ENCODE data around the gene IL32. TPM values are rescaled to one million over a fixed set of nuclear protein-coding genes. Genes with fewer than 3 reads are reported as not detected.

Gene IL32
- total and polyA plus RNA-seq, 2 donors (not counting 1 experiment from before 2014, with no cell fraction given): 2.0 to 2.3 TPM

DNA sequence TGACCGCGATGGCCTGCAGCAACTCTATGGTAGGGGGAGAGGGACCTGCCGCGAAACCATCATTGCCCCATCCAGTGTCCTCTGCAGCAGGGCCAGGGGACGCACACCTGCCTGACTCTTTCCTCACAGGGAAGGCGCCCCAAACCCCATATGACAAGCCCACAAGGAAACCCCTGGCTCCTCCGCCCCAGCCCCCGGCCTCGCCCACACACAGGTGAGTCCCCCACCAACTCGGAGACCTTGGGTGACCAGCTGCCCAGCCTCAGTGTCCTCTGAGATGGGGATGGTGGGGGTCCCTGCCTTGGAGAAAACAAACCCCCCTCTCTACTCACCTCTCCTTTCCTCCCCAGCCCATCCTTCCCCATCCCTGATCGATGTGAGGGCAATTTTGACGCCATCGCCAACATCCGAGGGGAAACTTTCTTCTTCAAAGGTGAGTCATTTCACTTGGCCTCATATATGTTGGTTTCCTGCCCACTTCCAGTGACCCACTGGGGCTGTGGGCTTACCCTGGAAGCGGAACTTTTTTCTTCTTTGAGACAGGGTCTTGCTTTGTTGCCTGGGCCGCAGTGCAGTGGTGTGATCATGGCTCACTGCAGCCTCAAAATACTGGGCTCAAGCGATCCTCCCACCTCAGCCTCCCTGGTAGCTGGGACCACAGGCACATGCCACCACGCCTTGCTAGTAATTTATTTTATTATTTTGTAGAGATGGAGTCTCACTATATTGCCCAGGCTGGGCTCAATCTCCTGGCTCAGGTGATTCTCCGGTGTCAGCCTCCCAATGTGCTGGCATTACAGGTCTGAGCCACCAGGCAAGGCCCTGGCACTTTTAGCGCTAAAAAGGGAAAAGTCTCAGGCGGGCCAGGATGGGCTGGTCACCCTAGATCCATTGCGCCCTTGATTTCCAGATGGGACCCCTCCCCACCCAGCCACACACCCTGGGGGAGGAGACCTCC, 8.0 kb upstream of the IL32 start:
- DNase-seq: no peak
- H3K9me3 ChIP-seq (ENCODE audit: control extremely low read depth in 1 of 3, control insufficient read depth in 2 of 3, insufficient read depth in 1 of 3, low read length in 2 of 3): no peaks in the 10 kb centered on the region
- no peak overlapping the region for H3K9ac ChIP-seq (ENCODE audit: low read length)
- 97% methylated on average over 11 of the region's 22 CpGs for WGBS (ENCODE audit: insufficient coverage)
- peak overlapping the region; percentile 99 for H3K4me2 ChIP-seq (replicated peaks; ENCODE audit: low read depth, low read length, poor library complexity, severe bottlenecking)
- no peaks in the 10 kb centered on the region for H3K79me2 ChIP-seq (ENCODE audit: control insufficient read depth, insufficient read depth, low read length)
- peak overlapping the region; percentile 59 for H3K4me3 Mint-ChIP-seq
- no peaks in the 10 kb centered on the region for H3K36me3 ChIP-seq (replicated peaks in 1 of 2; ENCODE audit: control extremely low read depth in 1 of 2, control insufficient read depth in 1 of 2, extremely low read depth in 1 of 2, insufficient read depth in 2 of 2, low read length in 1 of 2)
- no peak overlapping the region for H3K4me3 ChIP-seq (ENCODE audit: control extremely low read depth in 1 of 5, extremely low read depth in 1 of 5, insufficient read depth in 1 of 5, low read depth in 2 of 5, low read length in 4 of 5)
- H4K20me1 ChIP-seq (ENCODE audit: control insufficient read depth, insufficient read depth, low read length, poor library complexity, severe bottlenecking): no peaks in the 10 kb centered on the region
- ChIA-PET CTCF (interaction anchor here (1.3 to 6.5 kb wide), 13 partner anchors 10 to 113 kb away, joined by 4 to 140 read pairs (median 8); partner anchors contain the start of genes HCFC1R1, THOC6 and ZNF213), POLR2A (interaction anchor here (0.5 to 2.1 kb wide), 3 partner anchors 72 to 219 kb away, joined by 3 to 10 read pairs (median 9); no protein-coding TSS in a partner anchor)
- peaks cover 20 to 22% of the 10 kb centered on the region in 2 donors for H3K4me1 ChIP-seq (ENCODE audit: control insufficient read depth in 2 of 2, insufficient read depth in 2 of 2, low read length in 2 of 2)
- intact Hi-C loops (cut with micrococcal nuclease): loop anchor here (2.0 kb wide), 3 partner anchors 19 to 43 kb away; no protein-coding TSS in a partner anchor
- H3K4me1 Mint-ChIP-seq: peaks cover 24% of the 10 kb centered on the region
- H3K27ac ChIP-seq (ENCODE audit: low read length in 2 of 2): no peak overlapping the region
- no peaks in the 10 kb centered on the region for H3K9me3 Mint-ChIP-seq (ENCODE audit: insufficient read depth)
- peak overlapping the region; percentile 98 for H2AFZ ChIP-seq (ENCODE audit: insufficient read depth, low read depth, low read length, poor library complexity, severe bottlenecking)
- H3K27me3 Mint-ChIP-seq: no peaks in the 10 kb centered on the region
- H3K27me3 ChIP-seq (replicated peaks in 1 of 4; ENCODE audit: control extremely low read depth in 1 of 4, control insufficient read depth in 3 of 4, insufficient read depth in 4 of 4, low read length in 3 of 4): peaks cover 0 to 6% (median 0%) of the 10 kb centered on the region in 4 experiments
- H3K27ac Mint-ChIP-seq: no peak overlapping the region
- TF ChIP-seq EZH2 (IDR thresholded peaks at IDR 0.05; ENCODE audit: borderline replicate concordance, insufficient read depth, low read depth, low read length, poor library complexity, severe bottlenecking): no peak
- TF ChIP-seq, protein P1, sequence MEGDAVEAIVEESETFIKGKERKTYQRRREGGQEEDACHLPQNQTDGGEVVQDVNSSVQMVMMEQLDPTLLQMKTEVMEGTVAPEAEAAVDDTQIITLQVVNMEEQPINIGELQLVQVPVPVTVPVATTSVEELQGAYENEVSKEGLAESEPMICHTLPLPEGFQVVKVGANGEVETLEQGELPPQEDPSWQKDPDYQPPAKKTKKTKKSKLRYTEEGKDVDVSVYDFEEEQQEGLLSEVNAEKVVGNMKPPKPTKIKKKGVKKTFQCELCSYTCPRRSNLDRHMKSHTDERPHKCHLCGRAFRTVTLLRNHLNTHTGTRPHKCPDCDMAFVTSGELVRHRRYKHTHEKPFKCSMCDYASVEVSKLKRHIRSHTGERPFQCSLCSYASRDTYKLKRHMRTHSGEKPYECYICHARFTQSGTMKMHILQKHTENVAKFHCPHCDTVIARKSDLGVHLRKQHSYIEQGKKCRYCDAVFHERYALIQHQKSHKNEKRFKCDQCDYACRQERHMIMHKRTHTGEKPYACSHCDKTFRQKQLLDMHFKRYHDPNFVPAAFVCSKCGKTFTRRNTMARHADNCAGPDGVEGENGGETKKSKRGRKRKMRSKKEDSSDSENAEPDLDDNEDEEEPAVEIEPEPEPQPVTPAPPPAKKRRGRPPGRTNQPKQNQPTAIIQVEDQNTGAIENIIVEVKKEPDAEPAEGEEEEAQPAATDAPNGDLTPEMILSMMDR (IDR thresholded peaks at IDR 0.05): no peak
- no peak for ATAC-seq (ENCODE audit: low read depth)
